K562 (cell line): Measurements from ENCODE around the gene C6orf58. TPM values are rescaled to one million over a fixed set of nuclear protein-coding genes. Genes with fewer than 3 reads are reported as not detected.
A peak's percentile ranks its signal among the peaks of the same experiment; 100 is the strongest.

Experiments used
- ATAC-seq: fragments of 200-7000 bp; cut with Tn5 transposase; 3 replicates; pipeline ENCODE4 v1.9.1; 2020; ENCODE audit warnings: moderate library complexity
- BruUV-seq: library from RNA; stranded (reverse); fragments of 400-500 nt; replicated peaks from 2 replicates; lab custom pipeline; 2021; lab: Mats Ljungman, UMichigan
- CTCF ChIA-PET: fragments of 300-600 bp; formaldehyde crosslinking; extraction: SDS; loops from one replicate; lab custom pipeline; 2021; ENCODE audit warnings: low intra/inter-chr PET ratio; lab: Yijun Ruan, JAX
- POLR2A ChIA-PET: fragments of 300-600, 350-650 bp; sonication (Branson Sonifier 250); formaldehyde crosslinking; extraction: SDS; loops from one replicate; lab custom pipeline; 2021; ENCODE audit warnings: antibody characterized with exemption, inconsistent platforms; lab: Yijun Ruan, JAX
- DNase-seq, 4 experiments: peaks; one replicate each; pipeline versions ENCODE4 v3.0.0 to v3.0.0-alpha.2; 2011 to 2018; ENCODE audit warnings: low spot score in 3 of 4, mixed read lengths in 3 of 4; ENCODE audit errors: extremely low read depth in 1 of 4
- FAIRE-seq: peaks from 2 replicates; lab custom pipeline; 2011; peaks lifted over from hg19 to GRCh38; lab: Jason Lieb, UNC
- H2AFZ ChIP-seq: 2 replicates; pipeline ENCODE4 v1.6.0; 2011; ENCODE audit warnings: low read depth, low read length, control low read depth, inconsistent platforms
- H3K27ac ChIP-seq: fragments of 200-600 bp; 3 replicates; pipeline ENCODE4 v1.8.0; 2011; ENCODE audit warnings: low read depth, mild to moderate bottlenecking, control low read depth, inconsistent platforms, low read length, moderate library complexity, mixed read lengths; ENCODE audit errors: extremely low read depth
- H3K27me3 ChIP-seq, 2 experiments: fragments of 300-600 bp in 1 of 2; 2 replicates in 1 of 2; 3 replicates in 1 of 2; pipeline versions ENCODE4 v1.6.0 to v1.8.0; 2011; ENCODE audit warnings: inconsistent platforms in 2 of 2, low read length in 2 of 2, mild to moderate bottlenecking in 1 of 2, mixed read lengths in 1 of 2, moderate library complexity in 1 of 2; ENCODE audit not compliant: control insufficient read depth in 2 of 2, insufficient read depth in 2 of 2
- H3K36me3 ChIP-seq: fragments of 300-600 bp; 3 replicates; pipeline ENCODE4 v1.8.0; 2011; ENCODE audit warnings: mild to moderate bottlenecking, low read length, inconsistent platforms; ENCODE audit not compliant: control insufficient read depth, insufficient read depth
- H3K4me1 ChIP-seq, 2 experiments: fragments of 200-600 bp in 1 of 2; replicated peaks in 1 of 2; 2 replicates in 1 of 2; 3 replicates in 1 of 2; pipeline versions ENCODE4 v1.5.1 to v1.8.0; 2011; ENCODE audit warnings: inconsistent platforms in 2 of 2, low read length in 2 of 2, mild to moderate bottlenecking in 1 of 2, mixed read lengths in 1 of 2, moderate library complexity in 1 of 2; ENCODE audit not compliant: control insufficient read depth in 2 of 2, insufficient read depth in 2 of 2
- H3K4me2 ChIP-seq: 2 replicates; pipeline ENCODE4 v1.6.1; 2011; ENCODE audit warnings: low read length, control low read depth, inconsistent platforms, mixed read lengths; ENCODE audit not compliant: insufficient read depth
- H3K4me3 ChIP-seq: fragments of 200-600 bp; sonication (generic), shearing (Covaris generic); 2 replicates; pipeline ENCODE4 v1.5.1; 2016; ENCODE audit warnings: control low read depth, inconsistent platforms
- H3K79me2 ChIP-seq: fragments of 200-600 bp; 3 replicates; pipeline ENCODE4 v1.8.0; 2011; ENCODE audit warnings: low read length, inconsistent platforms; ENCODE audit not compliant: control insufficient read depth, insufficient read depth
- H3K9ac ChIP-seq, 2 experiments: 2 replicates each; pipeline versions ENCODE4 v1.6.0 to v1.6.1; 2011; ENCODE audit warnings: low read depth in 2 of 2, low read length in 2 of 2, control low read depth in 1 of 2, inconsistent platforms in 1 of 2, mild to moderate bottlenecking in 1 of 2, mixed read lengths in 1 of 2; ENCODE audit not compliant: insufficient read depth in 1 of 2
- H3K9me1 ChIP-seq: one replicate; pipeline ENCODE4 v1.6.0; 2011; ENCODE audit warnings: inconsistent platforms, mild to moderate bottlenecking, low read length, moderate library complexity; ENCODE audit not compliant: control insufficient read depth, insufficient read depth
- H3K9me3 ChIP-seq: replicated peaks from 2 replicates; pipeline ENCODE4 v1.5.1; 2011; ENCODE audit warnings: low read depth, low read length, inconsistent platforms; ENCODE audit not compliant: control insufficient read depth, insufficient read depth
- H4K20me1 ChIP-seq: replicated peaks from 2 replicates; pipeline ENCODE4 v1.6.1; 2011; ENCODE audit warnings: low read length, inconsistent platforms, mixed read lengths; ENCODE audit not compliant: control insufficient read depth, insufficient read depth
- BRF1 ChIP-seq: IDR thresholded peaks from 3 replicates; pipeline ENCODE4 v1.6.1; 2011; ENCODE audit warnings: borderline replicate concordance, mild to moderate bottlenecking; ENCODE audit not compliant: insufficient read length; ENCODE audit errors: extremely low read depth
- CBX3 ChIP-seq, 2 experiments: IDR thresholded peaks; 1 replicate in 1 of 2; 2 replicates in 1 of 2; pipeline ENCODE4 v1.6.1; 2012; ENCODE audit warnings: inconsistent platforms in 2 of 2, low read length in 2 of 2, borderline replicate concordance in 1 of 2, control low read depth in 1 of 2
- CREB5 ChIP-seq: fragments of 250-450 bp; sonication (Bioruptor Pico); IDR thresholded peaks from 2 replicates; pipeline ENCODE4 v1.5.0; 2020; ENCODE audit warnings: mild to moderate bottlenecking
- CTCF ChIP-seq, 3 experiments: IDR thresholded peaks in 2 of 3; conservative IDR thresholded peaks in 1 of 3; 2 replicates each; pipeline ENCODE4 v1.5.1; 2011 to 2012; ENCODE audit warnings: low read length in 3 of 3, mild to moderate bottlenecking in 3 of 3, control low read depth in 2 of 3, improper control_type of control experiment in 1 of 3, inconsistent platforms in 1 of 3, low read depth in 1 of 3, mixed read lengths in 1 of 3, moderate library complexity in 1 of 3; ENCODE audit not compliant: insufficient read depth in 2 of 3
- GABPB1 ChIP-seq: sonication (generic); formaldehyde crosslinking; IDR thresholded peaks from 2 replicates; pipeline ENCODE4 v1.8.0; 2022; ENCODE audit warnings: mild to moderate bottlenecking, missing genetic modification reagents
- KLF10 ChIP-seq: fragments of 250-450 bp; sonication (Bioruptor Pico); IDR thresholded peaks from 2 replicates; pipeline ENCODE4 v1.6.1; 2021; ENCODE audit warnings: matching md5 sums
- MYNN ChIP-seq, 2 experiments: sonication (generic); formaldehyde crosslinking in 1 of 2; IDR thresholded peaks; 2 replicates each; pipeline versions ENCODE4 v1.5.0 to v1.6.1; 2016 to 2020; ENCODE audit warnings: antibody characterized with exemption in 1 of 2, missing genetic modification reagents in 1 of 2
- NELFE ChIP-seq: IDR thresholded peaks from 2 replicates; pipeline ENCODE4 v1.6.1; 2011; ENCODE audit warnings: mild to moderate bottlenecking; ENCODE audit not compliant: insufficient read depth, insufficient read length
- NR4A1 ChIP-seq, 2 experiments: fragments of 250-450 bp in 1 of 2; fragments of 450-650 bp in 1 of 2; sonication (Bioruptor Pico) in 1 of 2; IDR thresholded peaks; 2 replicates each; pipeline versions ENCODE4 v1.4.0 to v1.6.1; 2016 to 2020; ENCODE audit warnings: mild to moderate bottlenecking in 2 of 2, missing compliant biosample characterization in 1 of 2, missing genetic modification characterization in 1 of 2, moderate library complexity in 1 of 2
- SMAD4 ChIP-seq: fragments of 250-450 bp; sonication (Bioruptor Pico); conservative IDR thresholded peaks from 2 replicates; pipeline ENCODE4 v1.8.0; 2021; ENCODE audit warnings: inconsistent platforms, mild to moderate bottlenecking, moderate library complexity
- SMARCC2 ChIP-seq: fragments of 450-650 bp; IDR thresholded peaks from 2 replicates; pipeline ENCODE4 v1.6.1; 2017; ENCODE audit warnings: antibody characterized with exemption, moderate library complexity, mild to moderate bottlenecking, low read depth
- ZNF232 ChIP-seq: sonication (generic); formaldehyde crosslinking; IDR thresholded peaks from 2 replicates; pipeline ENCODE4 v1.8.0; 2022; ENCODE audit warnings: mild to moderate bottlenecking, missing genetic modification reagents
- WGBS: fragments of 100-300 bp; shearing (Covaris generic); methylation state at CpG from one replicate; pipeline ENCODE4 v1.1.6; 2016; ENCODE audit warnings: low coverage, mixed read lengths; ENCODE audit not compliant: insufficient coverage; ENCODE audit errors: missing lambda C conversion rate; 5-methylcytosine and 5-hydroxymethylcytosine counted together
- in situ Hi-C: fragments of 300-500 bp; cut with MboI; formaldehyde crosslinking; loops from 4 replicates; pipeline ENCODE4 v1.15.0; 2018; ENCODE audit warnings: inconsistent platforms, mixed read lengths
- intact Hi-C: fragments of 100-400 bp; cut with micrococcal nuclease; formaldehyde crosslinking; loops from 2 replicates; pipeline ENCODE4 v1.14.2; 2022
- polyA plus RNA-seq, 8 experiments: library from polyadenylated mRNA; depleted of rRNA in 4 of 8; stranded (reverse) in 5 of 8; unstranded in 3 of 8; fragments of >200 nt; fragmentation: Nextera tagmentation in 2 of 8; fragmentation: Illumina TruSeq in 1 of 8; extraction: Ambion mirVana in 2 of 8; extraction: Trizol in 1 of 8; gene quantifications; 2 replicates each; pipeline versions ENCODE4 v1.2.1 to v1.2.3, GENCODE V29; 2011 to 2014; ENCODE audit warnings: inconsistent platforms in 1 of 8, missing spikeins in 1 of 8
- total RNA-seq, 7 experiments: library from RNA; depleted of rRNA in 6 of 7; stranded (reverse); fragments of >200 nt in 6 of 7; fragmentation: Illumina TruSeq in 2 of 7; extraction: Trizol in 2 of 7; gene quantifications; 2 replicates each; pipeline versions ENCODE4 v1.2.1 to v1.2.3, GENCODE V29; 2011 to 2021; ENCODE audit warnings: low replicate concordance in 1 of 7

Gene C6orf58
- total and polyA plus RNA-seq, 9 of the 15 experiments (the other 6 are each of a cell fraction or from before 2014, with no cell fraction given): 0.04 TPM; not detected in 8

- ATAC-seq: no peak
- H3K9ac ChIP-seq: no peak overlapping the region
- POLR2A ChIA-PET: no interaction called here
- H3K27me3 ChIP-seq: no peaks in the 10 kb centered on the region
- CTCF ChIA-PET: interaction anchor here (0.7 kb wide), 1 partner anchor 131 kb away, joined by 3 read pairs; no protein-coding TSS in a partner anchor
- H3K9me3 ChIP-seq: no peaks in the 10 kb centered on the region
- no peak for DNase-seq
- H2AFZ ChIP-seq: no peak overlapping the region
- intact Hi-C loops (no loop called here), in situ Hi-C loops (no loop called here)
- no TSS peak for BruUV-seq
- H3K36me3 ChIP-seq: no peaks in the 10 kb centered on the region
- no peaks in the 10 kb centered on the region for H3K4me1 ChIP-seq
- no peaks in the 10 kb centered on the region for H3K9me1 ChIP-seq
- H3K27ac ChIP-seq: no peak overlapping the region
- no peaks in the 10 kb centered on the region for H3K79me2 ChIP-seq
- H3K4me3 ChIP-seq: no peak overlapping the region
- no peak for FAIRE-seq
- WGBS: 0% methylated on average over 2 of the region's 2 CpGs
- no peaks in the 10 kb centered on the region for H4K20me1 ChIP-seq
- TF ChIP-seq CTCF (IDR thresholded peaks at IDR 0.05 in 2 of 3, conservative IDR thresholded peaks at IDR 0.05 in 1 of 3; ENCODE audit: insufficient read depth in 2 of 3, low read depth in 1 of 3, low read length in 3 of 3) (peak in 1 of 3 experiments; percentile 12; a peak in 1 of 6 replicates), GABPB1 (CRISPR knock-in tag) (no peak)
- no peak overlapping the region for H3K4me2 ChIP-seq
Observed at GRCh38 chr6:127547904-127548649, 28.9 kb upstream of the C6orf58 start.

- in situ Hi-C loops (no loop called here), intact Hi-C loops (no loop called here)
- DNase-seq: no peak
- ChIA-PET POLR2A (no interaction called here), CTCF (no interaction called here)
- ATAC-seq: no peak
- BruUV-seq: no TSS peak
- no peak overlapping the region for H2AFZ ChIP-seq
- H3K4me2 ChIP-seq: no peak overlapping the region
- no peaks in the 10 kb centered on the region for H3K27me3 ChIP-seq
- no peaks in the 10 kb centered on the region for H3K36me3 ChIP-seq
- no peak overlapping the region for H3K4me3 ChIP-seq
- no peaks in the 10 kb centered on the region for H3K4me1 ChIP-seq
- no peak overlapping the region for H3K27ac ChIP-seq
- FAIRE-seq: no peak
- no peaks in the 10 kb centered on the region for H4K20me1 ChIP-seq
- H3K9me3 ChIP-seq: no peaks in the 10 kb centered on the region
- no peaks in the 10 kb centered on the region for H3K79me2 ChIP-seq
- no peaks in the 10 kb centered on the region for H3K9me1 ChIP-seq
- no peak overlapping the region for H3K9ac ChIP-seq
- TF ChIP-seq ZNF232: no peak
- no peak for TF ChIP-seq MYNN (IDR thresholded peaks at IDR 0.05)
- TF ChIP-seq MYNN (CRISPR knock-in tag; IDR thresholded peaks at IDR 0.05): no peak
- TF ChIP-seq NELFE: no peak
- TF ChIP-seq SMAD4 (CRISPR knock-in tag): no peak
- TF ChIP-seq BRF1: no peak
- no peak for TF ChIP-seq CBX3 (IDR thresholded peaks at IDR 0.05; ENCODE audit: borderline replicate concordance in 1 of 2, low read length in 2 of 2)
- TF ChIP-seq KLF10 (CRISPR knock-in tag): no peak
- no peak for TF ChIP-seq NR4A1 (CRISPR knock-in tag; IDR thresholded peaks at IDR 0.05)
- no peak for TF ChIP-seq NR4A1 (tag; IDR thresholded peaks at IDR 0.05)
- no peak for TF ChIP-seq SMARCC2
- TF ChIP-seq CREB5: no peak
Observed at GRCh38 chr6:127550403-127550802, 26.6 kb upstream of the C6orf58 start.
